ENCODE measurements around the gene SLC35C1. TPM values are rescaled to one million over a fixed set of nuclear protein-coding genes. Genes with fewer than 3 reads are reported as not detected.

The SLC35C1 gene
- total and polyA plus RNA-seq, 2 of the 8 experiments (the other 6 are each of a cell fraction or from before 2014, with no cell fraction given): 4.6 to 10.6 TPM

GRCh38 chr11:45855308-45855707 is 50.4 kb downstream of the SLC35C1 start (continued):
- no peak for TF ChIP-seq E2F6 (IDR thresholded peaks at IDR 0.05)
- TF ChIP-seq MAFK (IDR thresholded peaks at IDR 0.05; ENCODE audit: low read depth, low read length): no peak
- no peak for TF ChIP-seq POLR2AphosphoS5 (IDR thresholded peaks at IDR 0.05; ENCODE audit: low read depth, low read length)
- TF ChIP-seq HDAC2 (IDR thresholded peaks at IDR 0.05; ENCODE audit: borderline replicate concordance in 1 of 2, low read depth in 2 of 2, low read length in 2 of 2): no peak

Data from H1 (cell line).